ENCODE measurements around the gene TMEM178B.
"Not testable (repeated sequence)": the region's sequence is repeated elsewhere in the genome, so short reads cannot be mapped to it uniquely, and the experiment has no call there.

Gene TMEM178B

DNA sequence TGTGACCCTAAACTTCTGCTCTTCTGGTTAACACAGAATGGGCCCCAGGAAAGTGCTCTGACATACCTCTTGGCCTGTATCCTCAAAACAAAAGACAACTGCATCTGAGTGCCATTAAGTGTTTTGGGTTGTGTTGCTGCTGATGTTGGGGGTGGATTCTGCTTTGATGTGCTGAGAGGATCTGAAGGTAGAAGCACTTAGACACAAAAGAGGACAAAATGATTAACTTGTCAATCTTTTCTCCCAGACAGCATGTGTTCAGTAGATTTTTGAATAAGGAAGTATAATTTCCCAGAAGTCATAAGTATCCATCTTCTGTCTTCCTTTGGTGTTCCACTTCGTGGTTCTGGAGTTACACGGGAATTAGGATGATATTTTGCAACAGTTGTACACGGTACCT is 16.1 kb upstream of the TMEM178B start:
- ChIA-PET POLR2A (no interaction called here), CTCF (no interaction called here)
- DNase-seq (ENCODE audit: extremely low spot score) = no peak
- TF ChIP-seq, protein P1, sequence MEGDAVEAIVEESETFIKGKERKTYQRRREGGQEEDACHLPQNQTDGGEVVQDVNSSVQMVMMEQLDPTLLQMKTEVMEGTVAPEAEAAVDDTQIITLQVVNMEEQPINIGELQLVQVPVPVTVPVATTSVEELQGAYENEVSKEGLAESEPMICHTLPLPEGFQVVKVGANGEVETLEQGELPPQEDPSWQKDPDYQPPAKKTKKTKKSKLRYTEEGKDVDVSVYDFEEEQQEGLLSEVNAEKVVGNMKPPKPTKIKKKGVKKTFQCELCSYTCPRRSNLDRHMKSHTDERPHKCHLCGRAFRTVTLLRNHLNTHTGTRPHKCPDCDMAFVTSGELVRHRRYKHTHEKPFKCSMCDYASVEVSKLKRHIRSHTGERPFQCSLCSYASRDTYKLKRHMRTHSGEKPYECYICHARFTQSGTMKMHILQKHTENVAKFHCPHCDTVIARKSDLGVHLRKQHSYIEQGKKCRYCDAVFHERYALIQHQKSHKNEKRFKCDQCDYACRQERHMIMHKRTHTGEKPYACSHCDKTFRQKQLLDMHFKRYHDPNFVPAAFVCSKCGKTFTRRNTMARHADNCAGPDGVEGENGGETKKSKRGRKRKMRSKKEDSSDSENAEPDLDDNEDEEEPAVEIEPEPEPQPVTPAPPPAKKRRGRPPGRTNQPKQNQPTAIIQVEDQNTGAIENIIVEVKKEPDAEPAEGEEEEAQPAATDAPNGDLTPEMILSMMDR (IDR thresholded peaks at IDR 0.05; ENCODE audit: control extremely low read depth, extremely low read depth, low read depth, missing control alignments) = no peak

DNA sequence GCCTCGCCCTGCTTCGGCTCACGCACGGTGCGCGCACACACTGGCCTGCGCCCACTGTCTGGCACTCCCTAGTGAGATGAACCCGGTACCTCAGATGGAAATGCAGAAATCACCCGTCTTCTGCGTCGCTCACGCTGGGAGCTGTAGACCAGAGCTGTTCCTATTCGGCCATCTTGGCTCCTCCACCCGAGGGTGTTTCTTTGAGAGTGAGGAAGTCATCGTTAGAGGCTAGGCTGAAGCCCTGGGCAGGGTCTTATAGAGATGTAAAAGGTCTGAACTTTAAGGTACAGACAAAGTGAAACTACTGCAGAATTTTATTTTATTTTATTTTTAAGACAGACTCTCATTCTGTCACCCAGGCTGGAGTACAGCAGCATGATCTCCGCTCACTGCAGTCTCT is 6.0 kb upstream of the TMEM178B start:
- POLR2A ChIA-PET; DNase-seq (ENCODE audit: extremely low spot score); CTCF ChIA-PET: not testable (repeated sequence)

DNA sequence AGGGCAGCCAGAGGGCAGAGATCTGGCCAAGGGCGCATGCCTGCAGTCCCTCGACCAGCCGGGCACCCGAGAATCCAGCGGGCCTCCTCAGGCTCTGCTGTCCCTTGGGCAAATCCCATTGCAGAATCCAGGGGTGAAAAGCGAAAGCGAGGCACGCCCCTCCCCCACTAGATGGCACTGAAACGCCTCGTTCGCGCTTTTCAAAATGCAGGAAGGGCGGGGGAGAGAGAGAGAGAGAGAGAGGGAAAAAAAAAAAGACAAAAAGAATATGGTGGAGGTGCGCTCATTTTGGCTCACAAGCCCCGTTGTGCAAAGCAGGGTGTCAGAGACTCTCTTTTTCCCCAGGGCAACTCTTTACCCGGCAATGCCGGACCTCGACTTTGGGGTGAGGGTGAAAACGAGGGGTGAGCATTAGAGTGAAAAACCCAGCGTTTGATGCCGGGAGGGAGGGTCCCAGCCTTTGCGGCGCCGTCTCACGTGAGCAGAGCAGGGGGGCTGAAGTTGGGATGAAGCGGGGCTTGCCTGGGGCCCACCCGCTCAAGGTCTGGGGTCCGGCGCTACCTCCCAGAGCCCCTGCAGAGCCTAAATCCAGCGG is 2.5 kb upstream of the TMEM178B start:
- TF ChIP-seq, protein P1 (IDR thresholded peaks at IDR 0.05; ENCODE audit: control extremely low read depth, extremely low read depth, low read depth, missing control alignments) = peak; percentile 32
- CTCF ChIA-PET = no interaction called here
- peak; percentile 19 for DNase-seq (ENCODE audit: extremely low spot score)
- POLR2A ChIA-PET = no interaction called here

DNA sequence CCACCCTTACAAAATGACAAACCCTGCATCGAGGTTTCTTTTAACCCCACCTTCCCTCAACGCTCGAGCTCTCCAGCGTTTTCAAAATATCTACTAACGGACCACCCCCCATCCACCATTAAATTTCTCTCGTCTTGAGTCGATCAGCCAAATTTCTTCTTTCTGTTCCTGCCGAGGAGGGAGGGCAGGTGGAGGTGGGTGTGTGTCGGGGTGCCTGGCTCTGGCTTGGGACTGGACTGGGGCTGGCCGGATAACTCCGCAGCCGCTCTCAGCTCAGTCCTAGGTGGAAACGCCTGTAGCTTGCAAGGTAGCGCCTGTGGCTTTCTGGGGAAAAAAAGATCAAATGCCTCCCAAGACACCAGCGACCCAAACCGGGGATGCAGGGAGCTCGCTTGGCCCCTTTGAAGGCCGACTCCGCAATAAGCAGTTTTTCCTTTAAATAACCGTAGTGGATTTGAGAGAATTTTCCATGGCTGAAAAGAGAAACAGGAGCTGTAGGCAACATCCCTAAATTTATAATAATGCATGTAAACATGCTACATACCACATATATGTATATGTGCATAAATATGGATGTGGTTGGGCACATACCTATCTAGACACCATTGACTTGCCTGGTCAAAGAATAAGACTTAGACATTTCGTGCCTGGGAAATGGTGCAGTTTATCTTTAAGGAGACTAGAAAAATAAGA is 1.9 kb upstream of the TMEM178B start:
- ChIA-PET CTCF (no interaction called here), POLR2A (no interaction called here)
- DNase-seq (ENCODE audit: extremely low spot score) = no peak
- TF ChIP-seq, protein P1 (IDR thresholded peaks at IDR 0.05; ENCODE audit: control extremely low read depth, extremely low read depth, low read depth, missing control alignments) = no peak

DNA sequence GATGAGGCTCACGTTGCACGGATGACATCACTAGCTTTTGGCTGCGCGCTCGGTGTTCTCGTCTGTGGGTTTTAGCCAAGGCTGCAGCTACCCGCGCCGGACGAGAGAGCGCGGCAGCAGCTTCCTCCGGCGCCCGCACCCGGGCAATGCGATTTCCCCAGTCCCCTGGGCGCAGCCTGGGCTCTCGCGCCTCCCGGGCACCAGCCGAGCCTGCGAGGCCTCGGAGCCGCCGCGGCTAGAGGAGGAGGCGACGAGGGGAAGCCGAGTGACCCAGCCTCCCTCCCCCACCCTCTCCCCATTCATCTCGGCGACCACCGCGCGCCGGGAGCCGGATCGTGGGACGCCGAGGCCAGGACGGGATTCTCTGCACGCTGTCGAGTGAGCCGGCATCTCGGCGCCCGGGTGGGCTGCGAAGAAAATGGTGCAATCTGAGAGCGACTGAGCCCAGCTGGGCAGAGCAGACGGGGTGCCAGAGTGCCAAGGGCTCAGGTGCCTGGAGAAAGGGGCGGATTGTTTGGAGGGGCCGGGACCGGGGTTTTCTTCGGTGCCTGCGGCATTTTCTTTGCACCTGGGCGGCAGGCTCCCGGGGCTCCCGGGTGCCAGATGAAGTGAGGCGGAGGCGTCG is 1.2 kb upstream of the TMEM178B start:
- CTCF ChIA-PET = no interaction called here
- TF ChIP-seq, protein P1 (IDR thresholded peaks at IDR 0.05; ENCODE audit: control extremely low read depth, extremely low read depth, low read depth, missing control alignments) = no peak
- POLR2A ChIA-PET = no interaction called here
- DNase-seq (ENCODE audit: extremely low spot score) = peak; percentile 17

DNA sequence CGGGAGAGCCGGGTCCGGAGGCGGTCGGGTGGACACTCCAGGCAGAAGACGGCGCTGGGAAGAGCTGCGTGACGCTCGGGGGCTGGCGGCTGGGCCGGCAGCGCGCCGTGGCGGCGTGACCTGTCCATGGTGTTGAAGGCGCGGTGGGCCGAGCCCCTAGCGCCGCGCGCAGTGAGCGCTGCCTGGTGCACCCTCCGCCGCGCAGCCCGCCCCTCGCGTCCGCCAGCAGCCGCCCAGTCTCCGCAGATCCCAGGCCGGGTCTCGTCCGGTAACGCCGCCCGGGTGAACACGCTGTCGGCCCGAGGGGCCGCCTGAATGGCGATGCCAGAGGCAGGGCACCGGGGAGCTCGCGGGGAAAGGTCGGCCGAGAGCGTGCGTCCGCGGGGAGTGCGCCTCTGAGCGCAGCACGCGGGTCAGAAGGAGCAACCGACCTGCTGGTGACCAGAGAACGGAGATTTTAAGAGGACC is 657 bp upstream of the TMEM178B start:
- POLR2A ChIA-PET = no interaction called here
- TF ChIP-seq, protein P1 (IDR thresholded peaks at IDR 0.05; ENCODE audit: control extremely low read depth, extremely low read depth, low read depth, missing control alignments) = no peak
- CTCF ChIA-PET = no interaction called here
- DNase-seq (ENCODE audit: extremely low spot score) = peak; percentile 11
